Activated CD8-positive, alpha-beta memory T cell treated with anti-CD3 and anti-CD28 coated beads, Interleukin-2, amount 50 U/mL, for 1 hour (primary cell): ENCODE results near the gene DNAH9.

Experiments
- DNase-seq: peaks from one replicate; pipeline ENCODE4 v3.0.0-alpha.2; 2020; ENCODE audit errors: extremely low read depth

The DNAH9 gene

GRCh38 chr17:11981862-11982261 lies 383.6 kb downstream of the DNAH9 start:
- no peak for DNase-seq

- no peak for DNase-seq
Measured at GRCh38 chr17:11986179-11986941, 388.1 kb downstream of the DNAH9 start.

GRCh38 chr17:11986942-11987329 lies 388.7 kb downstream of the DNAH9 start:
- DNase-seq: no peak

- DNase-seq: no peak
Measured at GRCh38 chr17:11990363-11990983, 392.2 kb downstream of the DNAH9 start.

GRCh38 chr17:11991461-11991860 lies 393.2 kb downstream of the DNAH9 start:
- no peak for DNase-seq

GRCh38 chr17:11996722-11997146 lies 398.5 kb downstream of the DNAH9 start:
- no peak for DNase-seq

- peak; percentile 83 for DNase-seq
Measured at GRCh38 chr17:11997147-11997971, 399.1 kb downstream of the DNAH9 start, which contains the start of gene ZNF18. TSS of gene ZNF18 (minus strand) at chr17:11997475. CDS start at chr17:11992829, 4,646 bp downstream.

- no peak for DNase-seq
Measured at GRCh38 chr17:11997972-11998233, 399.6 kb downstream of the DNAH9 start.

GRCh38 chr17:11999696-12000095 lies 401.4 kb downstream of the DNAH9 start:
- DNase-seq: no peak

GRCh38 chr17:12007466-12007865 lies 409.2 kb downstream of the DNAH9 start:
- DNase-seq: no peak
